GM12878 (cell line): ENCODE data around the gene LBX1. TPM values are rescaled to one million over a fixed set of nuclear protein-coding genes. Genes with fewer than 3 reads are reported as not detected.

ENCODE experiments used
- ATF7 ChIP-seq: fragments of 450-650 bp; IDR thresholded peaks from 2 replicates; pipeline ENCODE4 v1.6.1; 2016; ENCODE audit warnings: low read depth, mild to moderate bottlenecking
- KLF5 ChIP-seq: fragments of 450-650 bp; IDR thresholded peaks from 2 replicates; pipeline ENCODE4 v1.6.1; 2014; ENCODE audit warnings: mild to moderate bottlenecking; ENCODE audit not compliant: partially characterized antibody
- MTA2 ChIP-seq: fragments of 450-650 bp; IDR thresholded peaks from 2 replicates; pipeline ENCODE4 v1.6.1; 2016; ENCODE audit warnings: low read depth, mild to moderate bottlenecking, moderate library complexity
- NFXL1 ChIP-seq: fragments of 450-650 bp; IDR thresholded peaks from 2 replicates; pipeline ENCODE4 v1.6.1; 2017; ENCODE audit warnings: antibody characterized with exemption, mild to moderate bottlenecking, borderline replicate concordance
- POLR2A ChIP-seq: IDR thresholded peaks from 2 replicates; pipeline ENCODE4 v1.6.1; 2011; ENCODE audit warnings: low read depth, mild to moderate bottlenecking, low read length
- RAD51 ChIP-seq: fragments of 450-650 bp; IDR thresholded peaks from 2 replicates; pipeline ENCODE4 v1.6.1; 2016; ENCODE audit warnings: moderate library complexity, mild to moderate bottlenecking, inconsistent platforms
- RFX5 ChIP-seq: IDR thresholded peaks from 2 replicates; pipeline ENCODE4 v1.6.1; 2011; ENCODE audit warnings: low read depth, low read length, improper control_type of control experiment
- SRF ChIP-seq, 2 experiments: IDR thresholded peaks; 2 replicates each; pipeline ENCODE4 v1.6.1; 2011; ENCODE audit warnings: low read depth in 2 of 2, low read length in 2 of 2, mild to moderate bottlenecking in 1 of 2, moderate library complexity in 1 of 2
- TCF3 ChIP-seq: IDR thresholded peaks from 2 replicates; pipeline ENCODE4 v1.6.1; 2012; ENCODE audit warnings: low read depth, mild to moderate bottlenecking, low read length, borderline replicate concordance; ENCODE audit not compliant: insufficient read depth
- USF2 ChIP-seq: IDR thresholded peaks from 2 replicates; pipeline ENCODE4 v1.6.1; 2011; ENCODE audit warnings: low read depth, low read length, improper control_type of control experiment, borderline replicate concordance
- ZNF622 ChIP-seq: fragments of 450-650 bp; IDR thresholded peaks from 2 replicates; pipeline ENCODE4 v1.6.1; 2017; ENCODE audit warnings: mild to moderate bottlenecking, inconsistent platforms
- polyA plus RNA-seq, 11 experiments: library from polyadenylated mRNA; depleted of rRNA in 4 of 11; unstranded in 6 of 11; stranded (reverse) in 5 of 11; fragments of >200 nt; fragmentation: Nextera tagmentation in 4 of 11; fragmentation: Illumina TruSeq in 1 of 11; extraction: Ambion mirVana in 4 of 11; extraction: Trizol in 1 of 11; gene quantifications; 1 replicate in 1 of 11; 2 replicates in 10 of 11; pipeline versions ENCODE4 v1.2.1 to v1.2.3, GENCODE V29; 2011 to 2016; ENCODE audit warnings: inconsistent platforms in 2 of 11, missing spikeins in 2 of 11, low read depth in 1 of 11
- total RNA-seq, 4 experiments: library from RNA; depleted of rRNA in 3 of 4; stranded (reverse); fragments of >200 nt in 3 of 4; fragmentation: Illumina TruSeq in 1 of 4; extraction: Trizol in 1 of 4; gene quantifications; 2 replicates each; pipeline versions ENCODE4 v1.2.1 to v1.2.3, GENCODE V29; 2013 to 2021
- TF ChIP-seq, protein P1 (sequence below): IDR thresholded peaks from 2 replicates; pipeline ENCODE4 v1.6.1; 2011; ENCODE audit warnings: borderline replicate concordance, low read depth, mild to moderate bottlenecking, moderate library complexity, low read length; ENCODE audit not compliant: insufficient read depth, poor library complexity, severe bottlenecking

The LBX1 gene
- total and polyA plus RNA-seq, 10 of the 15 experiments (the other 5 are each of a cell fraction or from before 2014, with no cell fraction given), result not detected

GRCh38 chr10:101233443-101233842, 4.2 kb upstream of the LBX1 start (continued):
- TF ChIP-seq, protein P1, sequence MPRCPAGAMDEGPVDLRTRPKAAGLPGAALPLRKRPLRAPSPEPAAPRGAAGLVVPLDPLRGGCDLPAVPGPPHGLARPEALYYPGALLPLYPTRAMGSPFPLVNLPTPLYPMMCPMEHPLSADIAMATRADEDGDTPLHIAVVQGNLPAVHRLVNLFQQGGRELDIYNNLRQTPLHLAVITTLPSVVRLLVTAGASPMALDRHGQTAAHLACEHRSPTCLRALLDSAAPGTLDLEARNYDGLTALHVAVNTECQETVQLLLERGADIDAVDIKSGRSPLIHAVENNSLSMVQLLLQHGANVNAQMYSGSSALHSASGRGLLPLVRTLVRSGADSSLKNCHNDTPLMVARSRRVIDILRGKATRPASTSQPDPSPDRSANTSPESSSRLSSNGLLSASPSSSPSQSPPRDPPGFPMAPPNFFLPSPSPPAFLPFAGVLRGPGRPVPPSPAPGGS, result no peak
- no peak for TF ChIP-seq NFXL1
- no peak for TF ChIP-seq POLR2A
- TF ChIP-seq SRF (IDR thresholded peaks at IDR 0.05; ENCODE audit: low read depth in 2 of 2, low read length in 2 of 2), result no peak
- TF ChIP-seq KLF5, result no peak
- TF ChIP-seq ZNF622, result no peak
- TF ChIP-seq RFX5, result no peak
- TF ChIP-seq RAD51, result no peak
- TF ChIP-seq TCF3, result no peak
- TF ChIP-seq MTA2, result no peak
- no peak for TF ChIP-seq ATF7
- no peak for TF ChIP-seq USF2
